Measurements from ENCODE around the gene ZNF710. TPM values are rescaled to one million over a fixed set of nuclear protein-coding genes. Genes with fewer than 3 reads are reported as not detected.

The ZNF710 gene
- total and polyA plus RNA-seq, 2 donors (not counting 3 experiments of a cell fraction or from before 2014, with no cell fraction given) = 8.9 to 32.4 TPM

DNA sequence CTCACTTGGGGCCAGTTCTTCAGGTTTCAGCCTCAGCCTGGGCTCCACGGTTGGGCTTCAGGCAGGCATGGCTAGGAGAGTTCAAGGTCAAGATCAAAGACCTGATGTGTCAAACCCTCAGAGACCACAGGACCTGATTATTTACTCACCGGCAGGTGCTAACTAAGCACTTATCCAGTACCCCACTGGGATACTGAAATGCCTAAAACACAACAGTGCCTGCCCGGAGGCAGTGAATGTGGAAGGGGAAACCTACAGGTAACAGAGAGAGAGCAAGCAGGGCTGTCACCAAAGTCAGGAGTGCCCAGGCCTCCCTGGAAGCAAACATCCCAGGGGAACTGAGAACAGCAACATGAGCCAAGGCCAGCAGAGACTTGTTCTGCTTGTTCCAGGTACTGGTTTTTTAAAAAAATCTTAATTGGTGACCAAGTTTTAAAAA lies 94.4 kb downstream of the ZNF710 start:
- Histone ChIP-seq H3K4me3 (replicated peaks in 1 of 3; ENCODE audit: insufficient read depth in 1 of 3, low read depth in 1 of 3, low read length in 3 of 3) (no peak overlapping the region), H3K36me3 (ENCODE audit: control insufficient read depth in 2 of 2, extremely low read depth in 1 of 2, insufficient read depth in 2 of 2, low read length in 2 of 2) (peaks cover 0 to 3% of the 10 kb centered on the region in 2 experiments), H3K4me2 (ENCODE audit: insufficient read depth, low read length) (no peak overlapping the region), H3K27me3 (ENCODE audit: control insufficient read depth in 2 of 2, insufficient read depth in 2 of 2, low read length in 2 of 2) (no peaks in the 10 kb centered on the region), H3K9me3 (replicated peaks; ENCODE audit: control insufficient read depth, insufficient read depth, low read length) (no peaks in the 10 kb centered on the region), H3K9ac (replicated peaks; ENCODE audit: extremely low read depth, insufficient read depth, low read length) (no peak overlapping the region), H3K27ac (ENCODE audit: insufficient read depth, low read depth, low read length) (no peak overlapping the region), H3K4me1 (ENCODE audit: control insufficient read depth, extremely low read depth, insufficient read depth, low read length) (peaks cover 3% of the 10 kb centered on the region), H2AFZ (ENCODE audit: low read depth, low read length) (no peak overlapping the region), H3K79me2 (ENCODE audit: control insufficient read depth, insufficient read depth, low read length) (peaks cover 29% of the 10 kb centered on the region), H4K20me1 (replicated peaks; ENCODE audit: control insufficient read depth, extremely low read depth, insufficient read depth, low read length) (no peaks in the 10 kb centered on the region), H3K9me1 (replicated peaks; ENCODE audit: control insufficient read depth, extremely low read depth, insufficient read depth, low read length) (no peaks in the 10 kb centered on the region)
- ChIA-PET CTCF (no interaction called here), POLR2A (no interaction called here)
- dilution Hi-C loops (cut with MboI; ENCODE audit: extremely low pct_ligation_motif_present, low sequenced_read_pairs) = no loop called here
- intact Hi-C loops (cut with micrococcal nuclease) = no loop called here
- BruUV-seq (replicated peaks) = no TSS peak
- TF ChIP-seq JUN (IDR thresholded peaks at IDR 0.05; ENCODE audit: borderline replicate concordance, insufficient read depth, insufficient read length, low read depth) (no peak), POLR2AphosphoS5 (IDR thresholded peaks at IDR 0.05; ENCODE audit: insufficient read depth, low read depth, low read length) (no peak), GATA2 (IDR thresholded peaks at IDR 0.05; ENCODE audit: insufficient read depth, insufficient read length, low read depth, low read length) (no peak), EZH2 (IDR thresholded peaks at IDR 0.05; ENCODE audit: borderline replicate concordance, low read depth, low read length, severe bottlenecking) (no peak), FOS (IDR thresholded peaks at IDR 0.05; ENCODE audit: borderline replicate concordance, insufficient read depth, low read length) (no peak)
- TF ChIP-seq, protein P1, sequence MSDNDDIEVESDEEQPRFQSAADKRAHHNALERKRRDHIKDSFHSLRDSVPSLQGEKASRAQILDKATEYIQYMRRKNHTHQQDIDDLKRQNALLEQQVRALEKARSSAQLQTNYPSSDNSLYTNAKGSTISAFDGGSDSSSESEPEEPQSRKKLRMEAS (IDR thresholded peaks at IDR 0.05; ENCODE audit: insufficient read depth, insufficient read length) = no peak
- DNase-seq (ENCODE audit: low read depth, low spot score) (no peak), FAIRE-seq (no peak)

DNA sequence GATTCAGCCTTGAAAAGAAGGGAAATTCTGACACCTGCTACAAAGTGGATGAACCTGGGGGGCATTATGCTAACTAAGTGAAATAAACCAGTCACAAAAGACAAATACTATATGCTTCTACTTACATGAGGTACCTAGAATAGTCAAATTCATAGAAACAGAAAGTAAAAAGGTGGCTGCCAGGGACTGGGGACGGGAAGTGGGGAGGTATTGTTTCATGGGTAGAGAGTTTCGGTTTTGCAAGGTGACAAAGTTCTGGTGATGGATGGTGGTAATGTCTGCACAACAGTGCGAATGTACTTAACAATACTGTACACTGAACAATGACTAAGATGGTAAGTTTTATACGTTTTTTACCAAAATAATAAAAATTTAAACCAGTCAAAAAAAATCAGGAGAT lies 96.4 kb downstream of the ZNF710 start:
- TF ChIP-seq, protein P2, sequence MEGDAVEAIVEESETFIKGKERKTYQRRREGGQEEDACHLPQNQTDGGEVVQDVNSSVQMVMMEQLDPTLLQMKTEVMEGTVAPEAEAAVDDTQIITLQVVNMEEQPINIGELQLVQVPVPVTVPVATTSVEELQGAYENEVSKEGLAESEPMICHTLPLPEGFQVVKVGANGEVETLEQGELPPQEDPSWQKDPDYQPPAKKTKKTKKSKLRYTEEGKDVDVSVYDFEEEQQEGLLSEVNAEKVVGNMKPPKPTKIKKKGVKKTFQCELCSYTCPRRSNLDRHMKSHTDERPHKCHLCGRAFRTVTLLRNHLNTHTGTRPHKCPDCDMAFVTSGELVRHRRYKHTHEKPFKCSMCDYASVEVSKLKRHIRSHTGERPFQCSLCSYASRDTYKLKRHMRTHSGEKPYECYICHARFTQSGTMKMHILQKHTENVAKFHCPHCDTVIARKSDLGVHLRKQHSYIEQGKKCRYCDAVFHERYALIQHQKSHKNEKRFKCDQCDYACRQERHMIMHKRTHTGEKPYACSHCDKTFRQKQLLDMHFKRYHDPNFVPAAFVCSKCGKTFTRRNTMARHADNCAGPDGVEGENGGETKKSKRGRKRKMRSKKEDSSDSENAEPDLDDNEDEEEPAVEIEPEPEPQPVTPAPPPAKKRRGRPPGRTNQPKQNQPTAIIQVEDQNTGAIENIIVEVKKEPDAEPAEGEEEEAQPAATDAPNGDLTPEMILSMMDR (IDR thresholded peaks at IDR 0.05; ENCODE audit: extremely low read depth in 1 of 2, insufficient read depth in 1 of 2, low read depth in 1 of 2, low read length in 2 of 2) = no peak
- TF ChIP-seq EZH2 (IDR thresholded peaks at IDR 0.05; ENCODE audit: borderline replicate concordance, low read depth, low read length, severe bottlenecking) = no peak
- TF ChIP-seq MYC (IDR thresholded peaks at IDR 0.05; ENCODE audit: low read depth, low read length) = no peak
- TF ChIP-seq FOS (IDR thresholded peaks at IDR 0.05; ENCODE audit: borderline replicate concordance, insufficient read depth, low read length) = no peak
- TF ChIP-seq JUN (IDR thresholded peaks at IDR 0.05; ENCODE audit: borderline replicate concordance, insufficient read depth, insufficient read length, low read depth) = no peak
- TF ChIP-seq POLR2AphosphoS5 (IDR thresholded peaks at IDR 0.05; ENCODE audit: insufficient read depth, low read depth, low read length) = no peak
- TF ChIP-seq, protein P1 (IDR thresholded peaks at IDR 0.05; ENCODE audit: insufficient read depth, insufficient read length) = no peak
- no peak for TF ChIP-seq GATA2 (IDR thresholded peaks at IDR 0.05; ENCODE audit: insufficient read depth, insufficient read length, low read depth, low read length)
- TF ChIP-seq POLR2A (IDR thresholded peaks at IDR 0.05; ENCODE audit: low read depth, low read length) = no peak
- no TSS peak for BruUV-seq (replicated peaks)
- H2AFZ ChIP-seq (ENCODE audit: low read depth, low read length) = no peak overlapping the region
- peaks cover 14% of the 10 kb centered on the region for H3K4me1 ChIP-seq (ENCODE audit: control insufficient read depth, extremely low read depth, insufficient read depth, low read length)
- H3K9me1 ChIP-seq (replicated peaks; ENCODE audit: control insufficient read depth, extremely low read depth, insufficient read depth, low read length) = no peaks in the 10 kb centered on the region
- H3K4me2 ChIP-seq (ENCODE audit: insufficient read depth, low read length) = no peak overlapping the region
- H4K20me1 ChIP-seq (replicated peaks; ENCODE audit: control insufficient read depth, extremely low read depth, insufficient read depth, low read length) = no peaks in the 10 kb centered on the region
- no peak overlapping the region for H3K4me3 ChIP-seq (replicated peaks in 1 of 3; ENCODE audit: insufficient read depth in 1 of 3, low read depth in 1 of 3, low read length in 3 of 3)
- FAIRE-seq (no peak), DNase-seq (ENCODE audit: low read depth, low spot score) (no peak)
- no peaks in the 10 kb centered on the region for H3K9me3 ChIP-seq (replicated peaks; ENCODE audit: control insufficient read depth, insufficient read depth, low read length)
- intact Hi-C loops (cut with micrococcal nuclease) (no loop called here), dilution Hi-C loops (cut with MboI; ENCODE audit: extremely low pct_ligation_motif_present, low sequenced_read_pairs) (no loop called here)
- H3K36me3 ChIP-seq (ENCODE audit: control insufficient read depth in 2 of 2, extremely low read depth in 1 of 2, insufficient read depth in 2 of 2, low read length in 2 of 2) = peaks cover 0 to 1% of the 10 kb centered on the region in 2 experiments
- H3K27me3 ChIP-seq (ENCODE audit: control insufficient read depth in 2 of 2, insufficient read depth in 2 of 2, low read length in 2 of 2) = no peaks in the 10 kb centered on the region
- no peak overlapping the region for H3K9ac ChIP-seq (replicated peaks; ENCODE audit: extremely low read depth, insufficient read depth, low read length)
- no peak overlapping the region for H3K27ac ChIP-seq (ENCODE audit: insufficient read depth, low read depth, low read length)
- ChIA-PET POLR2A (no interaction called here), CTCF (no interaction called here)
- peaks cover 38% of the 10 kb centered on the region for H3K79me2 ChIP-seq (ENCODE audit: control insufficient read depth, insufficient read depth, low read length)
